HepG2 (cell line): ENCODE results near the gene CMTM3. TPM values are rescaled to one million over a fixed set of nuclear protein-coding genes. Genes with fewer than 3 reads are reported as not detected.

Source experiments
- ATAC-seq: fragments of 200-7000 bp; cut with Tn5 transposase; 3 replicates; pipeline ENCODE4 v1.9.1; 2020; ENCODE audit warnings: mild to moderate bottlenecking, moderate library complexity
- BruUV-seq: library from RNA; stranded (reverse); fragments of 400-500 nt; replicated peaks from 2 replicates; lab custom pipeline; 2021; lab: Mats Ljungman, UMichigan
- CTCF ChIA-PET: fragments of 300-600 bp; formaldehyde crosslinking; extraction: SDS; loops from one replicate; lab custom pipeline; 2021; ENCODE audit warnings: low total read pairs, inconsistent platforms, low intra/inter-chr PET ratio; lab: Yijun Ruan, JAX
- POLR2A ChIA-PET: fragments of 350-600 bp; sonication (Branson Sonifier 250); formaldehyde crosslinking; loops from one replicate; lab custom pipeline; 2020; ENCODE audit warnings: antibody characterized with exemption, inconsistent platforms; lab: Yijun Ruan, JAX
- DNase-seq: peaks from one replicate; pipeline ENCODE4 v3.0.0-alpha.2; 2015; ENCODE audit warnings: low spot score
- FAIRE-seq: peaks from 3 replicates; lab custom pipeline; 2011; peaks lifted over from hg19 to GRCh38; lab: Jason Lieb, UNC
- H2AFZ ChIP-seq: one replicate; pipeline ENCODE4 v1.6.1; 2011; ENCODE audit warnings: low read length, inconsistent platforms
- H3K27ac ChIP-seq: fragments of 300-600 bp; 3 replicates; pipeline ENCODE4 v1.8.0; 2011; ENCODE audit warnings: mixed run types, mild to moderate bottlenecking, mixed read lengths, low read length, inconsistent platforms; ENCODE audit not compliant: insufficient read depth; ENCODE audit errors: extremely low read length
- H3K27me3 ChIP-seq, 2 experiments: fragments of 200-600 bp in 1 of 2; 2 replicates in 1 of 2; 3 replicates in 1 of 2; pipeline versions ENCODE4 v1.6.0 to v1.8.0; 2011; ENCODE audit warnings: low read length in 2 of 2, mild to moderate bottlenecking in 2 of 2, moderate library complexity in 2 of 2, inconsistent platforms in 1 of 2; ENCODE audit not compliant: insufficient read depth in 2 of 2, control insufficient read depth in 1 of 2
- H3K36me3 ChIP-seq, 2 experiments: fragments of 200-600 bp in 1 of 2; replicated peaks in 1 of 2; 2 replicates in 1 of 2; 3 replicates in 1 of 2; pipeline versions ENCODE4 v1.5.1 to v1.8.0; 2011; ENCODE audit warnings: low read length in 2 of 2, inconsistent platforms in 1 of 2; ENCODE audit not compliant: insufficient read depth in 2 of 2, control insufficient read depth in 1 of 2
- H3K4me1 ChIP-seq: 2 replicates; pipeline ENCODE4 v1.5.1; 2012; ENCODE audit warnings: low read length, inconsistent platforms; ENCODE audit not compliant: insufficient read depth
- H3K4me2 ChIP-seq: 2 replicates; pipeline ENCODE4 v1.6.0; 2011; ENCODE audit warnings: low read depth, low read length, inconsistent platforms
- H3K4me3 ChIP-seq, 3 experiments: fragments of 200-600 bp in 1 of 3; sonication (generic), shearing (Covaris generic) in 1 of 3; replicated peaks in 1 of 3; 2 replicates each; pipeline ENCODE4 v1.5.1; 2011 to 2016; ENCODE audit warnings: low read length in 3 of 3, inconsistent platforms in 2 of 3, low read depth in 2 of 3, mild to moderate bottlenecking in 2 of 3, control low read depth in 1 of 3, mixed read lengths in 1 of 3; ENCODE audit not compliant: insufficient read depth in 1 of 3
- H3K79me2 ChIP-seq: one replicate; pipeline ENCODE4 v1.6.1; 2011; ENCODE audit warnings: low read length, inconsistent platforms; ENCODE audit not compliant: insufficient read depth
- H3K9ac ChIP-seq: 2 replicates; pipeline ENCODE4 v1.6.0; 2011; ENCODE audit warnings: mild to moderate bottlenecking, low read depth, low read length, inconsistent platforms; ENCODE audit not compliant: insufficient read depth
- H3K9me3 ChIP-seq: 2 replicates; pipeline ENCODE4 v1.5.1; 2012; ENCODE audit warnings: mild to moderate bottlenecking, low read length
- H4K20me1 ChIP-seq: 2 replicates; pipeline ENCODE4 v1.6.0; 2011; ENCODE audit warnings: inconsistent platforms, mild to moderate bottlenecking, low read length, moderate library complexity; ENCODE audit not compliant: insufficient read depth
- AGO2 ChIP-seq: fragments of 200-400 bp; formaldehyde crosslinking; optimal IDR thresholded peaks from 2 replicates; pipeline ENCODE3; 2017; ENCODE audit warnings: mild to moderate bottlenecking, low read depth, low read length, moderate library complexity
- BCL3 ChIP-seq: sonication (generic); formaldehyde crosslinking; IDR thresholded peaks from 2 replicates; pipeline ENCODE4 v1.5.1; 2020; ENCODE audit warnings: mild to moderate bottlenecking, missing genetic modification reagents, moderate library complexity
- DDIT3 ChIP-seq: sonication (generic); formaldehyde crosslinking; IDR thresholded peaks from 2 replicates; pipeline ENCODE4 v1.4.0; 2020; ENCODE audit warnings: mild to moderate bottlenecking, missing genetic modification reagents
- DNMT1 ChIP-seq: sonication (generic); formaldehyde crosslinking; IDR thresholded peaks from 2 replicates; pipeline ENCODE4 v1.5.1; 2020; ENCODE audit warnings: mild to moderate bottlenecking, missing genetic modification reagents
- GLI4 ChIP-seq: sonication (generic); formaldehyde crosslinking; IDR thresholded peaks from 2 replicates; pipeline ENCODE4 v1.5.1; 2020; ENCODE audit warnings: missing genetic modification reagents, mild to moderate bottlenecking, moderate library complexity, borderline replicate concordance
- MEIS1 ChIP-seq: sonication (generic); formaldehyde crosslinking; IDR thresholded peaks from 2 replicates; pipeline ENCODE4 v1.9.0; 2021; ENCODE audit warnings: mild to moderate bottlenecking, missing genetic modification reagents, moderate library complexity, borderline replicate concordance
- RBFOX2 ChIP-seq: fragments of 200-400 bp; formaldehyde crosslinking; IDR thresholded peaks from 2 replicates; pipeline ENCODE4 v1.6.1; 2017; ENCODE audit warnings: low read depth, mild to moderate bottlenecking, low read length
- U2AF1 ChIP-seq: fragments of 200-400 bp; formaldehyde crosslinking; optimal IDR thresholded peaks from 2 replicates; pipeline ENCODE3; 2017; ENCODE audit warnings: mild to moderate bottlenecking, low read depth, low read length
- ZBTB3 ChIP-seq: sonication (generic); formaldehyde crosslinking; IDR thresholded peaks from 2 replicates; pipeline ENCODE4 v1.4.0; 2020; ENCODE audit warnings: low read depth, mild to moderate bottlenecking, moderate library complexity, missing genetic modification reagents, borderline replicate concordance
- ZNF18 ChIP-seq: sonication (generic); formaldehyde crosslinking; IDR thresholded peaks from 2 replicates; pipeline ENCODE4 v1.8.0; 2022; ENCODE audit warnings: mild to moderate bottlenecking, missing genetic modification reagents; ENCODE audit not compliant: insufficient replicate concordance
- ZNF687 ChIP-seq: sonication (generic); formaldehyde crosslinking; IDR thresholded peaks from 2 replicates; pipeline ENCODE4 v1.5.1; 2020; ENCODE audit warnings: mild to moderate bottlenecking, missing genetic modification reagents, moderate library complexity
- ZNF883 ChIP-seq: sonication (generic); formaldehyde crosslinking; IDR thresholded peaks from 2 replicates; pipeline ENCODE4 v1.5.1; 2020; ENCODE audit warnings: mild to moderate bottlenecking, missing genetic modification reagents; ENCODE audit errors: not compliant biosample characterization
- WGBS: methylation state at CpG from one replicate; pipeline ENCODE4 v1.1.6; 2017; ENCODE audit warnings: low lambda C conversion rate; 5-methylcytosine and 5-hydroxymethylcytosine counted together
- in situ Hi-C: cut with HindIII; loops from 2 replicates; pipeline ENCODE4 v1.10.0; 2017; ENCODE audit warnings: low pct_unique_long_range_greater_than_20kb; ENCODE audit not compliant: extremely low pct_ligation_motif_present
- intact Hi-C: fragments of 100-400 bp; cut with micrococcal nuclease; formaldehyde crosslinking; loops from one replicate; pipeline ENCODE4 v1.10.0; 2022; ENCODE audit not compliant: unreplicated experiment
- polyA plus RNA-seq, 8 experiments: library from polyadenylated mRNA; depleted of rRNA in 3 of 8; stranded (reverse) in 7 of 8; unstranded in 1 of 8; fragments of >200 nt; fragmentation: Illumina TruSeq in 4 of 8; extraction: Trizol in 4 of 8; gene quantifications; 2 replicates each; pipeline versions ENCODE4 v1.2.1 to v1.2.3, GENCODE V29; 2011 to 2016; ENCODE audit warnings: low read depth in 4 of 8, missing spikeins in 1 of 8, mixed read lengths in 1 of 8; ENCODE audit not compliant: insufficient read depth in 1 of 8
- total RNA-seq, 5 experiments: library from RNA; depleted of rRNA; stranded (reverse); fragments of >200 nt; fragmentation: Illumina TruSeq; extraction: Trizol; gene quantifications; 2 replicates each; pipeline ENCODE4 v1.2.3, GENCODE V29; 2016; ENCODE audit warnings: low read depth in 1 of 5

CMTM3 gene
- total and polyA plus RNA-seq, 2 of the 13 experiments (the other 11 are each of a cell fraction or from before 2014, with no cell fraction given): 29.2 to 48.7 TPM

GRCh38 chr16:66612422-66612821 lies 7.9 kb downstream of the CMTM3 start:
- no peaks in the 10 kb centered on the region for H3K27me3 ChIP-seq
- no peak for ATAC-seq
- peaks cover 23 to 49% of the 10 kb centered on the region in 2 experiments for H3K36me3 ChIP-seq
- in situ Hi-C loops: no loop called here
- H2AFZ ChIP-seq: no peak overlapping the region
- no peaks in the 10 kb centered on the region for H3K79me2 ChIP-seq
- H3K9ac ChIP-seq: no peak overlapping the region
- H3K4me3 ChIP-seq: no peak overlapping the region
- no peak overlapping the region for H3K27ac ChIP-seq
- TF ChIP-seq DDIT3 (CRISPR knock-in tag) (no peak), U2AF1 (no peak), GLI4 (CRISPR knock-in tag) (no peak), ZNF883 (no peak), ZNF18 (no peak), MEIS1 (CRISPR knock-in tag) (no peak), BCL3 (CRISPR knock-in tag) (0 out of 2 replicates have a peak, but pooled peaks have one; percentile 19), ZBTB3 (CRISPR knock-in tag) (no peak), AGO2 (peak; percentile 78), ZNF687 (peak; percentile 10; the same call in 1 of the 2 replicates), RBFOX2 (peak; percentile 31; the same call in 1 of the 2 replicates), DNMT1 (CRISPR knock-in tag) (no peak)
- TF ChIP-seq, all 625 proteins: peak for 4
- intact Hi-C loops: no loop called here
- FAIRE-seq: no peak
- Histone ChIP-seq H3K4me2 (no peak overlapping the region), H4K20me1 (peaks cover 10% of the 10 kb centered on the region; the same call in 1 of the 2 replicates), H3K9me3 (no peaks in the 10 kb centered on the region), H3K4me1 (peaks cover 45% of the 10 kb centered on the region)
- BruUV-seq: no TSS peak
- DNase-seq: no peak
- 99% methylated on average over 13 of the region's 14 CpGs for WGBS
- ChIA-PET CTCF (no interaction called here), POLR2A (no interaction called here)
